D341Med (cell line): ENCODE data around the gene KDM4C.
"Not testable (repeated sequence)": the region's sequence is repeated elsewhere in the genome, so short reads cannot be mapped to it uniquely, and the experiment has no call there.

Experiments
- DNase-seq: peaks from one replicate; pipeline ENCODE4 v3.0.0; 2012; ENCODE audit warnings: low spot score

KDM4C gene

GRCh38 chr9:6975198-6975597, 217.4 kb downstream of the KDM4C start:
- no peak for DNase-seq

DNA sequence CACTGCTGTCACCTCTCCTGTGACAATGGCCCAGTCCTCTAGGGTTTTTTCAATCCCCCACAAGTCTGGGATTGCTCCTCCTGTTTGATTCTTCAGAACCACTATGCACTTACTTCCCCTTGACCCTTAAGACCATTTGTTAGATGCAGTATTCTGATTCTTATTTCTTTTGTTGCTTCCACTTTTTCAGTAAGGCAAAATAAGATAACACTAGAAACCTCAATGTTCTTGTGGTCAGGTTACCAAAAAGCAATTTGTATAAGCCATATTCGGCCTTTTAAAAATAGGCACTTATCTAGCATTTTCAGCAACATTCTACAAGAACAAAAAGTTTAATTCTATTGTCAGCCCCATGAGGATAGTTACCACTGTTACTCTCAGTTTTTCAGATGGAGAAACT, 220.0 kb downstream of the KDM4C start:
- no peak for DNase-seq

- DNase-seq, result no peak
Measured at GRCh38 chr9:6978591-6978990, 220.8 kb downstream of the KDM4C start.

- no peak for DNase-seq
Measured at GRCh38 chr9:6984941-6985578, 227.3 kb downstream of the KDM4C start.

DNA sequence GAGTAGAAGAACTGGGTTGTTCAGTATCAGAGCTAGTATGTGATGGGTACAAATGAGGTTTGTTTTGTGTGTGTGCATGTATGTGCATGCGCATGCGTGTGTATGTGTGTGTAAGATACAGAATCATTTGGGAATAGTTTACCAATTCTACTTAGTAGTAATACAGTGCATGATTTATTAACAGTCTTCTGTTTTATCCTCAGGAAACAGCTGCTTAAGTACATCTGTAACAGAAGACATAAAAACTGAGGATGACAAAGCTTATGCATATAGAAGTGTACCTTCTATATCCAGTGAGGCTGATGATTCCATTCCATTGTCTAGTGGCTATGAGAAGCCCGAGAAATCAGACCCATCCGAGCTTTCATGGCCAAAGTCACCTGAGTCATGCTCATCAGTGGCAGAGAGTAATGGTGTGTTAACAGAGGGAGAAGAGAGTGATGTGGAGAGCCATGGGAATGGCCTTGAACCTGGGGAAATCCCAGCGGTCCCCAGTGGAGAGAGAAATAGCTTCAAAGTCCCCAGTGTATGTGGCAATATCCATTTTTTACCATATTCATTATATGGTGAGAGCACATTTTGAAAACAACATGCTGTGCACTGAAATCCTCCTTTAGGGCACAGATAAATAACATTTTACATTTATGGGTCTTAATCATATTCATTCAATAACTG, 228.5 kb downstream of the KDM4C start:
- no peak for DNase-seq

DNA sequence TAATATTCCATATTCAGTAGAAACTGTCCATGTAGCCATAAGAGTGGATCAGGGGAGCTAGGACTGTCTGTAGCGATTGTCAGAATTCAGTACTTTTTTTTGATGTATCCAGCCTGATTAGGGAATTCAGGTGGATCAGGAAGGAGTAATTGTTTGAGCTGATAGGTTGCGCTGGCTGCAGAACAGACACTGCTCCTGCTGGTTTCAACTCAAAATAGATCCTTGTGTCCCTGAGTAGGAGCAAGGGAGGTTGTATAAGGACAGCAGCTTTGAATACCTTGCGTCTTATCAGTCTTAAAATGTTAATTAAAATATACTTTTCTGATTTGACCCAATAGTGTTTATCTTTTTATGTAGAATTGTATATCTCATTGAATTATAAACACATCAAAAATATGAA, 229.6 kb downstream of the KDM4C start:
- DNase-seq, result no peak

DNA sequence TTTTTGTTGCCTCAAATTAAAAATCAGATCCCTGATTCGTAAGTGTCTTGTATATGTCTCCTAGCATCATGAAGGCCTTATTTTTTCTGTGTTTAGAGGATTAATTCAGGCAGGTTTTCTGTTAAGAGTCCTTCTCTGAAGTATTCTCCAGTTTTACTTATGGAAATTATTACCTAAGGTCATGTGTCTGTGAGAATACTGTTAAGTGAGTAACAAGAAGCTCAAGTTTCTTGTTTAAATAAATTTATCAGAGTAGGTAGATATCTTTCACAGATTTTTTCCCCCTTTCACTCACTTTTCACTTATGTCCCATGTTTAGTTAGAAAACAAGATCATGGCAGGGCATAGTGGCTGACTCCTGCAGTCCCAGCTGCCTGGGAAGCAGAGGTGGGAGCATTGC, 233.6 kb downstream of the KDM4C start:
- no peak for DNase-seq

- DNase-seq, result no peak
Measured at GRCh38 chr9:6996061-6996854, 238.5 kb downstream of the KDM4C start.

DNA sequence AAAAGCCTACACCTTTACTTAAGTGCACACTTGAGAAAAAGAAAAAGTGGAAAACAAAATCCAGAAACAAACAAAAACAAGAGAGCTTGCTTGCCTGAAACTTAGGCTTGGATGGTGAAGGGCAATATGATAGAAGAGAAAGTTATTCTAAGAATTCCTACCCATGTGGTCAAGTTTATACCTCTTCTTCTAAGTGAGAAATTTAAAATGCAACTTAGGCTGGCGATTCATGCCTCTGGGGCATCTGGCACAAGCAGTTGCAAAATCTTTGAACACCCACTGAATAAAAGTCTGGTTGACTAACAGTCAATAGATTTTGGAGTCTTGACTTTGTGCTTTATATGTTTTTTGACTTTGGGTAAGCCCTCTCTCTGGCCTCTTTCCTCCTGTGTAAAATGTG, 239.6 kb downstream of the KDM4C start:
- no peak for DNase-seq

GRCh38 chr9:6999794-7000193, 242.0 kb downstream of the KDM4C start:
- no peak for DNase-seq

DNA sequence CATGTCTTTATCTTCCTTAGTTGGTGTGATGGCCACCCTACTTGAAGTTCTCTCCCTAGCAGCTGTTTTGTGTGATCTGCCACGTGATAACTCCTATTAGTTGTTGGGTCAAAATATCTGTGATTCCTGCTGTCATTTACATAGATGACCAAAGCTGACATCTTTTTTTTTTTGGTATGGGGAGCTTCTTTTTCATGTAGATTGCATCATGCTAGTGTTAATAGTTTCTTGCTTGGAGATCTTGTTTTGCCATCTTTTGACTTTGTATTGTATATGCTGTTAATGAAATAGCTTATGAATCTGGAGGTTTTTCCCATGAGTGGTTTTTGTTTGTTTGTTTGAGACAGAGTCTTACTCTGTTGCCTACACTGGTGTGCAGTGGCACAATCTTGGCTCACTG, 243.8 kb downstream of the KDM4C start:
- no peak for DNase-seq

DNA sequence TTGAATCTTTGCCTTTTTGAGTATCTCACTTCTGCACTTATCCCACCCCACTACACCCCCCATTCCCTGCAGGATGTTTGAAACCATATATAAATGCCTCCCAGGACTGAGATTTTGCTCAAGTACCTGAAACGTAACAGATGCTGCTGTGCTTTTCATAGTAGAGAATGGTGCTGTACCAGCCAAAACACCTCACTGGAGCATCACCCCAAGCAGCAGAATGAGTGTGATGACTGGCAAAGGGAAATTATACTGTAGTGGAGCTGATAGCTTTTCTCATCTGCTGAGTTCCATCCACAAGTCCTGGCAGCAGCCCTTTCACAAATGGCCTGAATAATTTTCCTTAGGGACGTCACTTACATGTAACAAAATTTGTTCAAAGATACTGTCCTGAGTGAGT, 246.1 kb downstream of the KDM4C start:
- DNase-seq, result no peak

DNA sequence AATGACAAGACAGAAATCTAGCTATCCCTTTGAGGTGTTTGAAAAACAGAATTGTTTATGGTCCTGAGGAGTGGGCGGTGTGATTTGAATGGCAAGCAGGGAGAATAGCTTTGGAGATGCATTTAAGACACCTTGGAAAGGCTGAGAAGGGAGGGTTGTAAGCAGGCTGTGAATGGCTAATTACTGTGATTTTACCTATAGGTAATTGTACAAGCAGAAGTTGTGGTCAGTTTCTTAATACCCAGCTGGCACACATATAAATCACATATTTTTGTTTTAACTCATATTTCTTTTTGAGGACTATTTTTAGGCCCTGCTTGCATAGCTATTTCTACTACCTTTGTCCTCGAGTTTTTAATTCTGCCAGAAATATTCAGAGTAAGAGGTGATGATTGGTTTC, 248.6 kb downstream of the KDM4C start:
- no peak for DNase-seq

DNA sequence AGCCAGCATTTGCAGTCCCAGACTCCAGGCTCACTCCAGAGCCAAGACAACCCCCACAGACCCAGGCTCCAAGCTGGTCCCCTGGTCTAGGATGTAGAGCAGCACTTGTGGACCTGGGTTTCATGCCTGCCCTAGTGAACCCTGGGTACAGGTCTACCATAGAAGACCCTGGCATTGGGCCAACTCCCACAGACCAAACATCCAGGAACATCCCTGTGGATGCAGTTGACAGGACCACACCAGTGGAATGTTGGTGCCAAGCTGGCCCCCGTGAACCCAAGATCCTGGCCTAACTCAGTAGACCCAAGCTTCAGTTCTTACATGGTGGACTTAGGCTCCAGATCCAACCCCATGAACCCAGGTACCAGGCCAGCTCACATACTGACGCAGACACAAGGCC, 250.6 kb downstream of the KDM4C start:
- no peak for DNase-seq

DNA sequence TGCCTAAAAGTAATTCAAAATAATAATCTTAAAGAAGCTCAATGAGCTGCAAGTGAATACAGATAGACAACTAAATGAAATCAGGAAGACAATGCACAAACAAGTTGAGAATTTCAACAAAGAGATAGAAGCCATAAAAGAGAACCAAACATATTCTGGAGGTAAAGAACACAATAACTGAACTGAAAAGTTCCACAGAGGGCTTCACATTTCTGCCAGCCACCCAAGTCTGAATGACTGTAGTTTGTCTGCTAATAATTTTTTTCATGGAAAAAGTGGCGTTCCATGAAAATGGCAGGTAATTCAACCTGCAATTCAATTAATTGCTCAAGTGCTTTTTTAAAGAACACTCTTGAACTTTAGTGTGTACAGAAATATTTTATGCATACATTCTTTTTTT, 251.3 kb downstream of the KDM4C start:
- DNase-seq, result no peak

DNA sequence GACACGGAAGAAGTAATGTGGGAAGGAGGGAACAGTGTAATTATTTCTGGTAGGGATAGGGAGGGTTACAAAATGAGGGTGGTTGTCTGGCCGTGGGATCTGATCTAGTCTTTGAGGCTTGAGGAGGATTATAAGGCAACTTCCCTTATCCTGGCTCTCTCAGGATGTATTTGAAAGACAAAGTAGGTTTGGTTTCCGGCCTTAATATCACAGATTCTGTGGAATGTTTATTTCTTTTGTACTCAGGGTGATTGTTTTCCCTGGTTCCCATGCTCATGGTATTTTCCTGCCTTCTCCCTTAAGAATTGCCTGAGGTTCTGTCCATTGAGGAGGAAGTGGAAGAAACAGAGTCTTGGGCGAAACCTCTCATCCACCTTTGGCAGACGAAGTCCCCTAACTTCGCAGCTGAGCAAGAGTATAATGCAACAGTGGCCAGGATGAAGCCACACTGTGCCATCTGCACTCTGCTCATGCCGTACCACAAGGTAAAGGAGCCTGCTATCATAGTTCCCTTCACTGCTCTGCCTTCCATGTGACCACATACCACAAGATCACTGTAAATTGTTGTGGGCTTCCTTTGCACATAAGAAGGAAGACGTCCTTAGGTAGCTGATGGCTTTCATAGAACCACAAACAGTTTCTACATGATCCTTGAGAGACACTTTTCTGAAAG, 253.8 kb downstream of the KDM4C start:
- DNase-seq, result no peak

DNA sequence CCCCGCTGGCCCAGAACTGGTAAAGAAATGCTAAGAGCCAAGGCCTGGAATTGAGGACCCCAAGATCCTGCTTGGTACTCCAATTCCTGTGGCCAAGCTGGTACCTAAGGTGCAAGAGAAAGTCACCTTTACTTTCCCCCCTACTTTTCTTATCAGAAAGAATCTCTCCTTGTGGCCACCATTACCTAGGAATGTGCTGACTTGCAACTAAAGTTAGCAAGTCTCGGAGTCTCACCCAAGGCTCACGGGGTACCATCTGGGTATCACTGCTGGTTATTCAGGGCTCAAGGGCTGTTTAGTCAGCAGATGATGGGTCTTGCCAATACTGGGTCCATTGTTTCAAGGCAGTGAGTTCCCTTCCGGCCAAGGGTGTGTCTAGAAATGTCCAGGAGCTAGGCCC, 270.2 kb downstream of the KDM4C start:
- DNase-seq, result no peak

- no peak for DNase-seq
Measured at GRCh38 chr9:7028591-7028990, 270.8 kb downstream of the KDM4C start.

- not testable (repeated sequence) for DNase-seq
Measured at GRCh38 chr9:7030943-7031342, 273.2 kb downstream of the KDM4C start.

DNA sequence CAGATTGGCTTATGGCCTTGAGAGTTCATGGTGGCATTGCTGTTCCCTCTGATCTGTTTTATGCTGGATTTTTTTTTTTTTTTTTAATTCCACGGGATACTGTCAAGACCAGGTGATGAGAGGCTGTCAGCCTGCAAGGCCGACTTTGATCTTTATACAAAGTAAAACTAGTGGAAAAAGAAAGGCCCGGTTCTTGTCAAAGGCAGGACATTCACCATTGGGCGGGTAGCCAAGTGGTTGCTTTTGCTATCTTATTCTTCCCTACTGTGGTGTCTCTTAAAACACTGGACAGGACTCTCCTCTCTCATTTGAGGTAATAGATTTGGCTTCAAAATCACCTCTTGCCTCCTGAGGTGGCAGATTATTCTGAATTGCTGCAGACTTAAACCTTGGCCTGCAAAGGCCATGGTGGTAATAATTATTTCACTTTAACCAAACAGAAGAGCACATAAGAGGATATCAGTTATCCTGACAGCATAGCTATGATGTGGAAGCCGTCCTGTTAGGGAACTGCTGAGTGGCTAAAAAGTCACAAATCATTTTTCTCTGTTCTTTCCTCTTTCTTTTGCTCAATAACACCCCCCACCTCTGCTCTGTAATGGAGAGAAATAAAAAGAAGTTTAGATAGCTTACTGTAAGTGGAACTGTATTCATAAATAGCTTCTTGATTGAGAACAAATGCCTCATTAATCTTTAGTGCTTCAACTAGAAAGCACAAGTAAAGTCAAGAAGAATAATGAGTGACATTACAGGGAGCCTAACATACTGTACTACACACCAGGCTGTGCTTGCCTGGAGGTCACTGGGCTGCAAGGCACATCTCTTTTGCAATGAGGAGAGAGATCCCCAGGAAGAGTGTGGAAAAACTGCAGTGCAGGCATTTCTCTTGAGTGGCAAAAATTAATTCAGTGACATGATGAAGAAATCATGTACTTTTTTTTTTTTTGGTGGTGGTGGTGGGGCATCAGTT, 275.6 kb downstream of the KDM4C start:
- DNase-seq, result no peak

DNA sequence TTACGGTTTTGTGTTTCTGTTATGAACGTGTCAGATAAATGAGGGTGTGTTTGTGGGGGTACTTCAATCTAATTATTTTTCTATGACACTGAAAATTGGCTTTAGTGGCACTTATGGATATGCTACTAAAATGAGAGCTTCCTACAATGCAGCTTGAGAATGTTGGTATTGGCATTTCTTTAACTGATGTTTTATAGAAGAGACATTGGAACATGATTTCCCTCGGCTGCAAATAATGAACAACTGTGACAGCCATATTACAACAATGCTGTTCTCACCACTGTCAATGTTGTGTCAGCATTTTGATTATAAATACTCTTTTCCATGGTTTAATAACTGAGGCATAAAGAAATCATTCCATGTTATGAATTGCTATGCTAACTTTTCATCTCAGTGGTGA, 279.4 kb downstream of the KDM4C start:
- no peak for DNase-seq

DNA sequence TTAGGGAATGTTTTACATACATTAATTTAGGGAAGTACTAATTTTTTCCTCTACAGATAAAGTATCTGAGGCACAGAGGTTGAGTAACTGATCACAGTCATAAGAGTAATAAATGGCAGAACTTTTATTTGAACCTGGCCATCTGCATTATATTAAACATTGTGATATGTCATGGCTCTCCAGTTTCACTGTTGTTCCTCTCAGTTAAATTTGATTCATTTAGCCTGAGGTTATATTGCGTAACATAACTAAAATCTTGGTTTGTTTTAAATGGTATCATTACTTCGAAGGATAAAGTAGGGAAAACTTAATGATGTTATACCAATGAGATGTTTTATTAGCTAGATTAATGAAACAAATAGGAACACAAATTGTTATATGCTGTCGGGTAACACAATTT, 284.4 kb downstream of the KDM4C start:
- DNase-seq, result no peak
